Measurements from ENCODE around the gene NEK8.
A peak's percentile ranks its signal among the peaks of the same experiment; 100 is the strongest.
"Not testable (repeated sequence)": the region's sequence is repeated elsewhere in the genome, so short reads cannot be mapped to it uniquely, and the experiment has no call there.

NEK8 gene

DNA sequence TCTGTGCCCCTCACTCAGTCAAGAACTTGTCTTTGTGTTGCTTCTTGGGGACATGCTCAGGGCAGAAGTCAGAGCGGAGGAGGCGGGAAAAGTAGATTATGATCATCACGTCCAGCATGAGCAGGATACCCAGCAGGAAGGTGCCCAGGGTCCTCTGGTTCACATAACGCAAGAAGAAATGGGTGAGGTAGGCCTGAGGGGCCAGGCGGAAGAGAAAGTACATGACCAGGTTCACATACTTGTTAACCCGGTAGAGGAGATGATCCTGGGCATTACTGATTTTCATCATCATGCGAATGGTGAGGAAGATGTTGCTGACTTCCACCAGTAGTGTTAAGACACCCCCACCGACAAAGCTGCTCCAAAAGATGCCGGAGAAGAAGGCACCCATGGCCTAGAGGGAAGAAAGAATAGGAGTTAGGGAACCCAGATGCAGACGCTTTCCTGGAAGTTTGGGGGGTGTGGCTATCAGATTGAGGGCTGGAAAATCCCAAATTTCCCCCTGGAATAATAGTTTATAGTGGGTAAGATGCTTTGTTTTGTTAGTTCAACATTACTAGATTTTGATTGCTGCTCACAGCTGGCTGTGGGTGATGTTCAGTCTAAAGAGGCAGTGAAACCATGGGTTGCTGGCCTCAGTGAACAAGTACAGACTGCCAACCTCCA lies 4.0 kb upstream of the NEK8 start:
- peak overlapping the region; percentile 74 for H3K4me3 ChIP-seq (ENCODE audit: low read depth, low read length)

DNA sequence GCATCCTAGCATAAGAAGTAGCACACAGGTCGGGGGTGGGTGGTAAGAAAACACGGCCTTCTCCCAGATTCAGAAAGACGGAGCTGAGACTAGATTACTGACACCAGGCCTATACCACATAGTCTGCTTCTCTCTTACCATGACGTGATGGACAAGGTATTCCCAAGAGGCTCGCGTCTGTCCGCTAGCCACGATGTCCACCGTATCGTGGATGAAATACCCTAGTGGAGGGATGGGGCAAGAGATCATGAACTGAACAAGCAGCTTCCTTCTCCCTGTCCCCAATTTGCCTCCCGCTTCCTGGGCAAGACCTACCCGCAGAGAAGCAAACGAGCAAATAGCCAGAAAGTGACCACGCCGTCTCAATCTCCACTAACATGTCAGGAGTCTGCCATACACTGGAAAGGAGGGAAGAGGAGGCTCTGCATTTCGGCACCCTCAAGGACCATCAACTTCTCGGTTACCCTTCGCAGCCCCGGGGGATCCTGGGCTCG lies 3.4 kb upstream of the NEK8 start:
- H3K4me3 ChIP-seq (ENCODE audit: low read depth, low read length): peak overlapping the region; percentile 74

DNA sequence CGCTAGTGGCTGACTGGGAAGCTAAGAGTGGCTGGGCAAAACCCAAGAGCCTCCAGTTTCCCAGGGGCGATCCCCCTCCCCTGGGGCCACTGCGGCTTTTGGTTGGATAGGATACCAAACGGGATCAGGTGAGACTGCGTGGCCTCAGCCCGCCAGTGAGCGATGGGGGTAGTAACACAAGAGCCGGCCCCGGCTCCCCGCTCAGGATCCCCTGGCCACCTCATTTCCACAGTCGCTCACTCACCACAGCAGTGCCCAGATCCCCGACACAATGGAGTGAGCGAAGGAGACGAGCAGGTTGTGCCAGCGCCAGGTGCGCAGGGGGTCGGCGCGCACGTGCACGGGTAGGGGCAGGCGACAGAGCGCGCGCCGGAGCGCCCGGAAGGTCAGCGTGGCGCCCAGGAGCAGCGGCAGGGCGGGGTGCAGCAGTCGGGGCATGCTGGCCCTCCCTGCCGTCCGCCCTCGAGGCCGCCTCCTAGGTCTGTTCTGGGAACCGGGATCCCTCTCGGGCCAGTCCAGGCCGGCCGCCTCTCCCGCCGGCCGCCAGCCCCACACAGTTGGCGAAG lies 2.8 kb upstream of the NEK8 start:
- H3K4me3 ChIP-seq (ENCODE audit: low read depth, low read length): peak overlapping the region; percentile 74

DNA sequence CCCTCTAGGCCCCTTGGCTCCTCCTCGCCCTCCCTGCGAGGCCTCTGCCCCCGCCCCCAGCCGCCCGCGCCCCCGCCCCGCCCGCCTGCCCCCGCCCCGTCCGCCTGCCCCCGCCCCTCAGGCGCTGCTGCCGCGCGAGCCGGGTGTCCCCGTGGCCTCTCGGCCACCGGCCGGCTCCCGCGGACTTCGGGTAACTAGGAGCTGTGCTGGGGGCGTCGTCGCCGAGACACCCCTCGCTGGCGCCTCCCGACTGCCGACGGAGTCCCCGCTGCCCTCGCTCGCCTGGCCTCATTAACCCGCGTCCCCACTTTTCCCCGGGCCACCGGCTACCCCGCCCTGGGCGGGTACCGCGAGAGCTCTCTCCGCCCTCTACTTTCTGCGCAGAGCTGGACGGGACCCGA lies 2.4 kb upstream of the NEK8 start, which contains the start of gene TLCD1:
TLCD1 (minus strand) TSS at position 8 of the 401 bp plus-strand sequence. CDS start 136 bp downstream, outside the sequence.
- H3K4me3 ChIP-seq (ENCODE audit: low read depth, low read length): peak within 1 kb of the TSS; percentile 74

DNA sequence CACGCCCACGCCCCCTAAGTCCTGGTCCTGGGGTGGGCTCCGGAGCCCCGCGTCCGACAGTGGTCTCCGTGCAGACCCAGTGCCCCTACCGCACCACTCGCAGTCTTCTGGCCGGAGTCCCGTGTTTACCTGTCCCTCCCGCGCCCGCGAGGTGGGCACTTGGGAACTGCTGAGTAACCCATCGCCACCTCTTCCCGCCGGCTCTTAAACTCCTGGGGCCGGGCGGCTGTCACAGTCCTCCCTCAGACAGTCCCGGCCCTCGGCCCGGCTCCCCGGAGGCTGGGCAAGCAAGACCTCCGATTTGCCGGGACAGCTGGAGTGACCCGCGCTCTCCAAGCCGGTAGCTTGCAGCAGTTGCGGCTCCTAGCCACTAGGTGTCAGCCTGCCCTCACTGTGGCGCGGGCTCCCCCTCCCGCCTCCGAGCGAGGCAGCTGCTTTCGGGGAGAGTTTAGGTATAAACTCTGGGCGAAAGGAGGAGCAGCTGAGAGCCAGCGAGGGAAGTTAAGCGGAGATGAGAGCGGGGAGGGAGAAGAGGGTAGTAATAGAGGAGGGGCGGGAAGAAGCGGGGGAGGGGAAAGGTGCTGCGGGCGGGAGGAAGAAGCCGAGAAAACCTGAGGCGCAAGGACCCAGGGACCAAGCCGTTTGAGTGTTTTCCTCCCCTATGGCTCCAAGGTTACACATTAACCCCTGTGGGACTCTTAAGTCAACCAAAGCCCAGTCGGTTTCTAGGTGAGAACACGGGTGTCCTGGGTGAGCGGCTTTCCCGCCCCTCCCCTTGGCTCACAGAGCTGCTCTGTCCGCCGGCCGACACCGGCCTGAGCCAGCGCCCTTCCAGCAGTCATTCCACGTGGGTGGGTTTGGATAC lies 1.7 kb upstream of the NEK8 start:
- H3K4me3 ChIP-seq (ENCODE audit: low read depth, low read length): peak overlapping the region; percentile 72

DNA sequence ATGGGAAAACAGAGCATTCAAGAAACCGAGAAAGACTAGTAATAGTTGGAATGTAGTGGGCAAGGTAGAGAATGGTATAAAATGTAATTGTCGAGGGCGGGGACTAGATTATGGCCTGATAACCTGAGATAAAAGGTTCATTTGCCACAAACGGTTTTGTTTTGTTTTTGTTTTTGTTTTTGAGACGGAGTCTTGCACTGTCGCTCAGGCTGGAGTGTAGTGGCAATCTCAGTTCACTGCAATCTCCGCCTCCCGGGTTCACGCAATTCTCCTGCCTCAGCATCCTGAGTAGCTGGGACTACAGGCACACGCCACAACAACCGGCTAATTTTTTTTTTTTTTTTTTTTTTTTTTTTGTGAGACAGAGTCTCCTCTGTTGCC lies 1.4 kb downstream of the NEK8 start:
- no peak overlapping the region for H3K4me3 ChIP-seq (ENCODE audit: low read depth, low read length)

DNA sequence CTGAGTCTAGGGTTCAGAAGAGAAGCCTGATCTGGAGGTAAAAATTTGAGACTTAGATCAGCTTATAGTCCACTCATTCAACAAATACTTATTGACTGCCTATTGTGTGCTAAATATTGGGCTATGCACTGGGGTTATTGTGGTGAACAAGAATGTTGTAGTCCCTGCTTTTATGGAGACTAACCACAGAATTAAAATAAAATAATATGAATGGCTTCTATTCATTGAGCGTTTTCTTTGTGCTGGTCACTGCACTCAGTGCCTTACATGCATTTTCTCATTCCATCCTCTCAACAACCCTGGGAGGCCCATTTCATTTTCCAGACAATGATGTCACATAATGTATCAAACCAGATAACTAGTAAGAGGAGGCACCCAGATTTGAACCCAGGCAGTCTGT lies 4.8 kb downstream of the NEK8 start:
- H3K4me3 ChIP-seq (ENCODE audit: low read depth, low read length): no peak overlapping the region

DNA sequence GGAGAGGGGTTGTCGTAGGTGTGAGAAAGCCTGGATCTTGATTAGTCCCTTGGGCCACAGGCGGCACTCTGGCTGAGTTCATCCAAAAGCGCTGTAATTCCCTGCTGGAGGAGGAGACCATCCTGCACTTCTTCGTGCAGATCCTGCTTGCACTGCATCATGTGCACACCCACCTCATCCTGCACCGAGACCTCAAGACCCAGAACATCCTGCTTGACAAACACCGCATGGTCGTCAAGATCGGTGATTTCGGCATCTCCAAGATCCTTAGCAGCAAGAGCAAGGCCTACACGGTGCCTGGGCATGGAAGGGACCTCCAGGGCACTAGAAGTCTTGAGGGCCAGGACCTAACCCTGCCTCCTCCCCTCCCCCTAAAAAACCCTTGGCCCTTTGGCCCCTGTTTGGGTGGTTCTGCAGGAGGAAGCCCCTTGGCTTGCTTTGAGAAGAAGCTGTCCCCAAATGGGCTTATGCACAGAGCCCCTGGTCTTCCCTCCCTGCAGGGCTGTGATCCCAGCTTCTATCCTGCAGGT lies 6.2 kb downstream of the NEK8 start:
- no peak overlapping the region for H3K4me3 ChIP-seq (ENCODE audit: low read depth, low read length)

DNA sequence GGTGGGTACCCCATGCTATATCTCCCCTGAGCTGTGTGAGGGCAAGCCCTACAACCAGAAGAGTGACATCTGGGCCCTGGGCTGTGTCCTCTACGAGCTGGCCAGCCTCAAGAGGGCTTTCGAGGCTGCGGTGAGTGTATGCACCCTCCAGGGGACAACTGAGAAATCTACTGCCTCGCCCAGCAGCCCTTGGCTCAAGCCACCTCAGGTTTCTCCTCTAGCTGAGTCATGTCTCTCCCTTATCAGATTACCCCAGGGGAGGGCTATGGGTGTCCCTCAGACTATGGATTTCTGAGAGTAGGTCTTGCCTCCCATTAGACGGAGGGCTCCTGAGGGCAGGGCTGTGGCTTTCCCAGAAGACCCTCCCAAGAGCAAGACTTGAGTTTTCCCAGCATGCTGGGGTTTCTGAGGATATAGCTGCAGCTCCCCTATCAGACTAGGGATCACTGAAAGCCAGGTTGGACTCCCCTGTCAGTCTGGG lies 6.7 kb downstream of the NEK8 start:
- no peak overlapping the region for H3K4me3 ChIP-seq (ENCODE audit: low read depth, low read length)

DNA sequence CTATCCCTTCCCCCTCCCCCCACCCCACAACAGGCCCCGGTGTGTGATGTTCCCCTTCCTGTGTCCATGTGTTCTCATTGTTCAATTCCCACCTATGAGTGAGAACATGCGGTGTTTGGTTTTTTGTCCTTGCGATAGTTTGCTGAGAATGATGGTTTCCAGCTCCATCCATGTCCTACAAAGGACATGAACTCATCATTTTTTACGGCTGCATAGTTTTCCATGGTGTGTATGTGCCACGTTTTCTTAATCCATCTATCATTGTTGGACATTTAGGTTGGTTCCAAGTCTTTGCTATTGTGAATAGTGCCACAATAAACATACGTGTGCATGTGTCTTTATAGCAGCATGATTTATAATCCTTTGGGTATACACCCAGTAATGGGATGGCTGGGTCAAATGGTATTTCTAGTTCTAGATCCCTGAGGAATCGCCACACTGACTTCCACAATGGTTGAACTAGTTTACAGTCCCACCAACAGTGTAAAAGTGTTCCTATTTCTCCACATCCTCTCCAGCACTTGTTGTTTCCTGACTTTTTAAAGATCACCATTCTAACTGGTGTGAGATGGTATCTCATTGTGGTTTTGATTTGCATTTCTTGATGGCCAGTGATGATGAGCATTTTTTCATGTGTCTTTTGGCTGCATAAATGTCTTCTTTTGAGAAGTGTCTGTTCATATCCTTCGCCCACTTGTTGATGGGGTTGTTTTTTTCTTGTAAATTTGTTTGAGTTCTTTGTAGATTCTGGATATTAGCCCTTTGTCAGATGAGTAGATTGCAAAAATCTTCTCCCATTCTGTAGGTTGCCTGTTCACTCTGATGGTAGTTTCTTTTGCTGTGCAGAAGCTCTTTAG lies 7.6 kb downstream of the NEK8 start:
- not testable (repeated sequence) for H3K4me3 ChIP-seq (ENCODE audit: low read depth, low read length)

DNA sequence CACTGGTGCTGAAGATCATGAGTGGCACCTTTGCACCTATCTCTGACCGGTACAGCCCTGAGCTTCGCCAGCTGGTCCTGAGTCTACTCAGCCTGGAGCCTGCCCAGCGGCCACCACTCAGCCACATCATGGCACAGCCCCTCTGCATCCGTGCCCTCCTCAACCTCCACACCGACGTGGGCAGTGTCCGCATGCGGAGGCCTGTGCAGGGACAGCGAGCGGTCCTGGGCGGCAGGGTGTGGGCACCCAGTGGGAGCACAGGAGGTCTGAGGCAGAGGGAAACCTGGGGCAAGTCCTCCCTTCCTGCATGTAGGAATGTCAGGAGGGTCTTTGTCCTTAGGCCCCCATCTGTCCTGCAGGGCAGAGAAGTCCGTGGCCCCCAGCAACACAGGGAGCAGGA lies 8.7 kb downstream of the NEK8 start:
- H3K4me3 ChIP-seq (ENCODE audit: low read depth, low read length): no peak overlapping the region

DNA sequence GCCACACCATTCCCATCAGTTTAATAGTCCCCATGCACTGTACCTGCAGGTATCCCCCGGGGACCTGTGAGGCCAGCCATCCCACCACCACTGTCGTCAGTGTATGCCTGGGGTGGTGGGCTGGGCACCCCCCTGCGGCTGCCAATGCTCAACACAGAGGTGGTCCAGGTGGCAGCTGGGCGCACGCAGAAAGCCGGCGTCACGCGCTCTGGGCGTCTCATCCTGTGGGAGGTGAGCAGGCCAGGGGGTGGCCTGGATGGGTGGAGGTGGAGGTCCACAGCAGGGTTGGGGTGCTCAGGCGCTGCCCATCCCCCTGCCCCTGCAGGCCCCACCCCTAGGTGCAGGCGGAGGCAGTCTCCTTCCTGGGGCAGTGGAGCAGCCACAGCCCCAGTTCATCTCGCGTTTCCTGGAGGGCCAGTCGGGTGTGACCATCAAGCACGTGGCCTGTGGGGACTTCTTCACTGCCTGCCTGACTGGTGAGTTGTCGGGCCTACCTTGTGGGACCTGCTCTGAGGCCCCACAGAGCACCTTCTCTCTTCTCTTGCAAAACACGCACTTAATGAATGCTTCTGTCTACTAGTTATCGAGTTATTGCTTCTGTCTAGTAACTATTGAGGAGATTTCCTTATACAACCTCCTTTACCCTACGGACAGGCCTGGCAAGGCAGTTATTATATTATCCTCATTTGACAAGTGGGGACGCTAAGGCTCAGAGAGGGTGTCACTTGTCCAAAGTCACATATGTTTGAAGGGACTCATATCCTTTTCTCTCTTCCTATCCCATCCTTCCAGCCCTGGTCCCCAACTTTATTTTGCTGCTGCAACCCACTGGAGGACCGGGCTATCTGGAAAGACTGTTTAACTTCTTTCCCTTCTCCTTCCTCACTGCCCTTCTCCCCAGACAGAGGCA lies 9.4 kb downstream of the NEK8 start:
- no peak overlapping the region for H3K4me3 ChIP-seq (ENCODE audit: low read depth, low read length)

DNA sequence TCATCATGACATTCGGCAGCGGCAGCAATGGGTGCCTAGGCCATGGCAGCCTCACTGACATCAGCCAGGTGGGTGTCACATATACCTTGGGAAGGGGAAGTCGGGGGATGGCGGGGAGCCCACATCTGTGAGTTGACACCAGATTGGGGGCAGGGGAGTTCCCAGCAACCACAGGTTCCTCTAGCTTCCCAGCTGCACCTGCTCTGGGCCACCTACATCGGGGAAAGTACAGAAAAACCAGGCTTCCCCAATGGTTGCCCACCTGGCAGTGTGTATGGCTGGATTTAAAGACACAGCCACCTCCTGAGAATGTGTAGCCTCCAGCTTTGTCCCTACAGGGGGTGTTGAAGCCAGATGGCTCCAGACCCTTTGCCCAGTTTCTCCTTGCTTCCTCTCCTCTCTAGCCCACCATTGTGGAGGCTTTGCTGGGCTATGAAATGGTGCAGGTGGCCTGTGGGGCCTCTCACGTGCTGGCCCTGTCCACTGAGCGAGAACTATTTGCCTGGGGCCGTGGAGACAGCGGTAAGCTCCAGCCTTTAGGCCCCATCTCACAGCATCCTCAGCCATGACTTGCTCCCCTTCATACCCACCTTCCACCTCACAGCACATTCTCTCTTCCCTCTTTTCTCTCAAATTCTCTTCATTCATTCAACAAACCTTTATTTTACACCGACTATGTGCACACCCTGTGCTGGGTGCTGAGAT lies 10.2 kb downstream of the NEK8 start:
- H3K4me3 ChIP-seq (ENCODE audit: low read depth, low read length): no peak overlapping the region

DNA sequence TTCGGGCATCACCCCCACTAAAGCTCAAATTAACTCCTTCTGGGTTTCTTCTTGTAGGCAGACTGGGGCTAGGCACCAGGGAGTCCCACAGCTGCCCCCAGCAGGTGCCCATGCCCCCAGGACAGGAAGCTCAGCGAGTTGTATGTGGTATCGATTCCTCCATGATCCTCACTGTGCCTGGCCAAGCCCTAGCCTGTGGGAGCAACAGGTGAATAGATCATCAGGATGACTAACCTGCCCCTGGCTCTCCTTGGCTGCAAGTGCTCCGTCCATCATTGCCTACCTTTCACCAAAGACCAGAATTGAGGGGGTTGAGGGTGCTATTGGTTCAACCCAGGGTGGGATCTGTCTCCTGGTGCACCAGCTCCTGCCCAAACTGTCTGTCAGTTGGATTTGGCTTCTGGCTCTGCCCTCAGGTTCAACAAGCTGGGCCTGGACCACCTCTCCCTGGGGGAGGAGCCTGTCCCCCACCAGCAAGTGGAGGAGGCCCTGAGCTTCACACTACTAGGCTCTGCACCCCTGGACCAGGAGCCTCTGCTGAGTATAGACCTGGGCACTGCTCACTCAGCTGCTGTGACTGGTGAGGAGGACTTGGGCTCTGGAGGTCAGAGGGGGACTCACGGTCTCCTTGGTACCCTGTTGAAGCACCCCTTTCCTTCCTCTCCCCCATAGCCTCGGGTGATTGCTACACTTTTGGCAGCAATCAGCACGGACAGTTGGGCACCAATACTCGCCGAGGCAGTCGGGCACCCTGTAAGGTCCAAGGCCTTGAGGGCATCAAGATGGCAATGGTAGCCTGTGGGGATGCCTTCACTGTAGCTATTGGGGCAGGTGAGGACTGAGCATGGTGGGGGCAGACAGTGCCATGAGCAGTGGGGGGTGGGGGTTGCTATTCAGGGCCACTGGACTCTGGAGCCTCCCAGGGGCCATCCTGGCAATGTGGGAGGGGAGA lies 12.1 kb downstream of the NEK8 start:
- H3K4me3 ChIP-seq (ENCODE audit: low read depth, low read length): no peak overlapping the region

DNA sequence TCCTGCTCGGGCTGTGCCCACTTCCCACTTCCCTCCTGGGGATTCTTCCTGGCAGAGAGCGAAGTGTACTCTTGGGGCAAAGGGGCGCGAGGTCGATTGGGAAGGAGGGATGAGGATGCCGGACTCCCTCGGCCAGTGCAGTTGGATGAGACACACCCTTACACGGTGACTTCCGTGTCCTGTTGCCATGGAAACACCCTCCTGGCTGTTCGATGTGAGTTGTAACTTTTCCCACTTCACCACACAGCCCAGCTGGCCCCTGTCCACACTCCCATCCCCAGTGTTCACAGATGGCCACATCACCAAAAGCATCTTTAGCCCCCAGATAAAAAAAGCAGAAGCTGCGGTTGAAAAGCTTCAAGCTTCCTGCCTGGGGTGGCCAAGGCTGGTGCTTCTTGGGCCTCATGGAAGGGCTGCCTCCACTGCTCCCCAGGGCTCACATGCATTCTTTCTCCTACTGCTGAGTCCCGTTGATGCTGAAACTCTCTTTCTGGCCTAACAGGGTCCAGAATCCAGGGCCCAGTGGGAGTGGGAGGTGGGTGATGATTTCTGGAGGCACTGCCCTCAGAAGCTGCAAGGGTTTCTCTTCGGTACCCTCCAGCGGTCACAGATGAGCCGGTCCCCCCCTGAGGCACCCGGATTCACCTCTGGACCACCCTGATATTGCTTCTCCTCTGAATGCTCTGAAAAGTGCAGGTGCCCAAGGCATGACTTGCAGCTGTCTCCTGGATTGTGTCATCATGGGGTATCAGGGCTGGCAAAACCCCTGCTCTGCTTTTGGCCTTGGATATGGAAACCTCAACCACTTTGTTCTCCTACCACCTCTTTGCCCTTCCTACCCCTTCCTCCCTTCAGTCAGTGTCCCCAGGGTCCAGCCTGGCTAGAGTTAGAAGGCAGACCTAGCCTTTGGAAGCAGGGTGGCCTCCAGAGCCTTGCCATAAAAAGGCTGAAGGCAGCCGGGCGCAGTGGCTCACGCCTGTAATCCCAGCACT lies 13.1 kb downstream of the NEK8 start:
- H3K4me3 ChIP-seq (ENCODE audit: low read depth, low read length): no peak overlapping the region

DNA sequence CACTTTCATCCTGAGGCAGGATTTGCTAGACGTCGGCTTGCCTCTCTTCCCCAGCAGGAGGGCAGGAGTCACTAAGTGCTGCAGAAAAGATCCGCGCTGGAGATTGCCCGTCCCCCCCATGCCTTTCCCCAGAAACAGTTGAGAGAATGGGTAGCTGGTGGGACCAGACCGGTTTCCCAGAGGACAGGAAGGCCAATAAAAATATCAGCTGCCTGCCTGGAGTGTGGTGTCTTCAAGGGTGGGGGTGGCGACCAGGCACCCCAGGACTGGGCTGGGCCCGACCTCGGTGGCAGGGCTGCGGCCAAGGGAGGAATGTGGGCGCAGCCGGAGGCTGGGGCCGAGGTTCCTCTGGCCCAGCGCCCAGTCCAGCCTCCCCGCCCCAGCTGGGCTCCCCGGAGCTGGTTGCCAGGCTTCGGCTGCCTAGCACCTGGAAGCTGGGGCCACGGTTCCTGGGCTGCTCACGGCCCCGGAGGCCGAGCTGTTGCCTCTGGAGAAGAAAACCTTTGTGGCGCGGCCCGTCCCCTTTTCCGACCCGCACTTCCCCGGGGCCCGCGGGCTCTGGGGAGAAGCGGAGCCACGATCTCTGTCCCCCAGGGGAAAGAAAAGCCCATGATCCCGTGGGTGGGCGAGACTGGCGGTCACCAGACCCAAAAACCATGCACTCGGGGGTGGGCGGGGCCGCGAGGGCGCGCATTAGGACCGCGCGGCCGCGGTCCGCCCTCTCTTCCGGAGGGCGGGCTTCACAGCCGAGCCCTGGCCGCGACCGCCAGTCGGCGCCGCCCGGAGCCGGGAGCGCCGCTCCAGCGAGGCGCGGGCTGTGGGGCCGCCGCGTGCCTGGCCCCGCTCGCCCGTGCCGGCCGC lies 14.9 kb downstream of the NEK8 start, which contains the start of gene TRAF4:
TRAF4 (plus strand) TSS at position 769 of the 861 bp plus-strand sequence. CDS start 102 bp downstream, outside the sequence.
- peak within 1 kb of the TSS; percentile 96 for H3K4me3 ChIP-seq (ENCODE audit: low read depth, low read length)
